GM19328 (cell line): ENCODE data around the gene DNAH14.
"Not testable (repeated sequence)": the region's sequence is repeated elsewhere in the genome, so short reads cannot be mapped to it uniquely, and the experiment has no call there.

Experiments used
- ATAC-seq: cut with Tn5 transposase; IDR thresholded peaks from one replicate; pipeline ENCODE4 v1.9.1; 2021; ENCODE audit warnings: mild to moderate bottlenecking, moderate library complexity; ENCODE audit not compliant: unreplicated experiment

Gene DNAH14

GRCh38 chr1:224920930-224921329 lies 8.5 kb upstream of the DNAH14 start:
- no peak for ATAC-seq

GRCh38 chr1:224921354-224921753 lies 8.1 kb upstream of the DNAH14 start:
- no peak for ATAC-seq

- ATAC-seq, result no peak
Measured at GRCh38 chr1:224922404-224923164, 6.9 kb upstream of the DNAH14 start.

- no peak for ATAC-seq
Measured at GRCh38 chr1:224923726-224924125, 5.7 kb upstream of the DNAH14 start.

- ATAC-seq, result not testable (repeated sequence)
Measured at GRCh38 chr1:224927631-224928030, 1.8 kb upstream of the DNAH14 start.

- no peak for ATAC-seq
Measured at GRCh38 chr1:224928906-224929305, 569 bp upstream of the DNAH14 start.

- ATAC-seq, result no peak
Measured at GRCh38 chr1:224931605-224932004, 2.1 kb downstream of the DNAH14 start.

GRCh38 chr1:224932607-224933249 lies 3.3 kb downstream of the DNAH14 start:
- ATAC-seq, result no peak

- no peak for ATAC-seq
Measured at GRCh38 chr1:224933584-224933983, 4.1 kb downstream of the DNAH14 start.

- no peak for ATAC-seq
Measured at GRCh38 chr1:224938652-224939051, 9.2 kb downstream of the DNAH14 start.

- no peak for ATAC-seq
Measured at GRCh38 chr1:224939844-224940425, 10.5 kb downstream of the DNAH14 start.

GRCh38 chr1:224940735-224941134 lies 11.3 kb downstream of the DNAH14 start:
- ATAC-seq, result not testable (repeated sequence)

- ATAC-seq, result not testable (repeated sequence)
Measured at GRCh38 chr1:224945651-224946348, 16.3 kb downstream of the DNAH14 start.

- not testable (repeated sequence) for ATAC-seq
Measured at GRCh38 chr1:224946349-224946691, 16.8 kb downstream of the DNAH14 start.

GRCh38 chr1:224957696-224958095 lies 28.2 kb downstream of the DNAH14 start:
- ATAC-seq, result no peak

GRCh38 chr1:224958490-224958889 lies 29.0 kb downstream of the DNAH14 start:
- no peak for ATAC-seq

GRCh38 chr1:224959115-224959514 lies 29.6 kb downstream of the DNAH14 start:
- no peak for ATAC-seq

- ATAC-seq, result no peak
Measured at GRCh38 chr1:224959656-224960055, 30.2 kb downstream of the DNAH14 start.

- no peak for ATAC-seq
Measured at GRCh38 chr1:224980181-224980580, 50.7 kb downstream of the DNAH14 start.

GRCh38 chr1:224981922-224982354 lies 52.5 kb downstream of the DNAH14 start:
- ATAC-seq, result not testable (repeated sequence)

GRCh38 chr1:224988042-224988441 lies 58.6 kb downstream of the DNAH14 start:
- ATAC-seq, result no peak
